ENCODE measurements around the gene HBS1L.

The HBS1L gene

DNA sequence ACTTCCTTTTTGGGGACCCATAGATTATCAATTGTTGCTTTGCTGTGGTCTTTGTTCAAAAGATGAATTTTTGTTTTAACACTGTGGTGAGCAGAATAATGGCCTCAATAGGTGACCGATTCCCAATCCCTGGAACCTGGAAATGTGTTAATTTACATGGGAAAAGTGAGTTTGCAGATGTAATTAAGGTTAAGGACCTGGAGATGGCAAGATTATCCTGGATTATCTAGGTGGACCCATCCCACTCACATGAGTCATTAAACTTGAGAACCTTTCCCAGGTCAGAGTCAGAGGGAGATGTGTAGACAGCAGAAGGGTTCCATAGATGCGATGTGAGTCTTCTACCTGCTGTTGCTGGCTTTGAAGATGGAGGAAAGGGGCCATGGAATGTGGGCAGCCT, 36.2 kb upstream of the HBS1L start:
- H3K27ac ChIP-seq (replicated peaks), result no peak overlapping the region
- H3K27me3 ChIP-seq (ENCODE audit: insufficient read depth, poor library complexity, severe bottlenecking), result no peaks in the 10 kb centered on the region
- H3K4me3 ChIP-seq (replicated peaks; ENCODE audit: insufficient read depth, low read length), result no peak overlapping the region
- TF ChIP-seq, protein P1, sequence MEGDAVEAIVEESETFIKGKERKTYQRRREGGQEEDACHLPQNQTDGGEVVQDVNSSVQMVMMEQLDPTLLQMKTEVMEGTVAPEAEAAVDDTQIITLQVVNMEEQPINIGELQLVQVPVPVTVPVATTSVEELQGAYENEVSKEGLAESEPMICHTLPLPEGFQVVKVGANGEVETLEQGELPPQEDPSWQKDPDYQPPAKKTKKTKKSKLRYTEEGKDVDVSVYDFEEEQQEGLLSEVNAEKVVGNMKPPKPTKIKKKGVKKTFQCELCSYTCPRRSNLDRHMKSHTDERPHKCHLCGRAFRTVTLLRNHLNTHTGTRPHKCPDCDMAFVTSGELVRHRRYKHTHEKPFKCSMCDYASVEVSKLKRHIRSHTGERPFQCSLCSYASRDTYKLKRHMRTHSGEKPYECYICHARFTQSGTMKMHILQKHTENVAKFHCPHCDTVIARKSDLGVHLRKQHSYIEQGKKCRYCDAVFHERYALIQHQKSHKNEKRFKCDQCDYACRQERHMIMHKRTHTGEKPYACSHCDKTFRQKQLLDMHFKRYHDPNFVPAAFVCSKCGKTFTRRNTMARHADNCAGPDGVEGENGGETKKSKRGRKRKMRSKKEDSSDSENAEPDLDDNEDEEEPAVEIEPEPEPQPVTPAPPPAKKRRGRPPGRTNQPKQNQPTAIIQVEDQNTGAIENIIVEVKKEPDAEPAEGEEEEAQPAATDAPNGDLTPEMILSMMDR (IDR thresholded peaks at IDR 0.05; ENCODE audit: insufficient read depth, low read length), result no peak
- TF ChIP-seq GABPA (IDR thresholded peaks at IDR 0.05; ENCODE audit: low read depth) (no peak), REST (IDR thresholded peaks at IDR 0.05; ENCODE audit: insufficient replicate concordance, low read depth) (no peak), SPI1 (IDR thresholded peaks at IDR 0.05; ENCODE audit: borderline replicate concordance, low read depth) (no peak), POLR2AphosphoS5 (IDR thresholded peaks at IDR 0.05; ENCODE audit: low read depth) (no peak)
- DNase-seq (ENCODE audit: low read depth in 1 of 2, low spot score in 1 of 2), result no peak

DNA sequence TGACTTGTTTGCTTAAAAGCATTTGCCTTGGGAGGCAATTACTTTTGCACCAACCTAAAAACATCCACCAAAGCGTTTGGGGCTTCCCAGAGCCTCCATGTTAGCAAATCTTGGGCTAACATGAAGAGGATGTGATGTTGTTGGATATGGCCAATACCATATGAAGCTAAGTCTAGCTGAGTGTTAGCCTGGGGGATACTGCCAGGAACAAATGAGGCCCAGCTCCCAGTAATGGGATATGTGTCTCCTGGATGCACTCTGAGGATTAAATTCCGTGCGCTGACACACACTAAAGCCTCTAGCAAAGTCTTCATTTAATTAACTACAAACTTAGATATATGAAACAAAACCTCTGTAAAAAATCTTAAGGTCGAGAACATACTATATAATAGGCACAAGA, 35.3 kb upstream of the HBS1L start:
- H3K27ac ChIP-seq (replicated peaks), result no peak overlapping the region
- no peaks in the 10 kb centered on the region for H3K27me3 ChIP-seq (ENCODE audit: insufficient read depth, poor library complexity, severe bottlenecking)
- H3K4me3 ChIP-seq (replicated peaks; ENCODE audit: insufficient read depth, low read length), result no peak overlapping the region
- DNase-seq (ENCODE audit: low read depth in 1 of 2, low spot score in 1 of 2), result no peak
- TF ChIP-seq SPI1 (IDR thresholded peaks at IDR 0.05; ENCODE audit: borderline replicate concordance, low read depth), result no peak
- no peak for TF ChIP-seq GABPA (IDR thresholded peaks at IDR 0.05; ENCODE audit: low read depth)
- TF ChIP-seq REST (IDR thresholded peaks at IDR 0.05; ENCODE audit: insufficient replicate concordance, low read depth), result no peak
- TF ChIP-seq POLR2AphosphoS5 (IDR thresholded peaks at IDR 0.05; ENCODE audit: low read depth), result no peak
- TF ChIP-seq, protein P1 (IDR thresholded peaks at IDR 0.05; ENCODE audit: insufficient read depth, low read length), result no peak

GRCh38 chr6:135088818-135089809, 34.5 kb upstream of the HBS1L start:
- peak; percentile 73 to 85 for DNase-seq (ENCODE audit: low read depth in 1 of 2, low spot score in 1 of 2)

More at GRCh38 chr6:135088818-135089809, 34.5 kb upstream of the HBS1L start:
- Histone ChIP-seq H3K27ac (replicated peaks) (peak overlapping the region; percentile 50), H3K27me3 (ENCODE audit: insufficient read depth, poor library complexity, severe bottlenecking) (no peaks in the 10 kb centered on the region), H3K4me3 (replicated peaks; ENCODE audit: insufficient read depth, low read length) (peak overlapping the region; percentile 19)
- TF ChIP-seq GABPA (IDR thresholded peaks at IDR 0.05; ENCODE audit: low read depth) (peak; percentile 19; the same call in 1 of the 2 replicates), REST (IDR thresholded peaks at IDR 0.05; ENCODE audit: insufficient replicate concordance, low read depth) (no peak)
- TF ChIP-seq, protein P1 (IDR thresholded peaks at IDR 0.05; ENCODE audit: insufficient read depth, low read length), result peak; percentile 33

Measured in HL-60 (cell line).